HG03103 (cell line): ENCODE data around the gene CAVIN1.
"Not testable (repeated sequence)": the region's sequence is repeated elsewhere in the genome, so short reads cannot be mapped to it uniquely, and the experiment has no call there.

Experiments
- ATAC-seq: cut with Tn5 transposase; IDR thresholded peaks from one replicate; pipeline ENCODE4 v1.9.1; 2021; ENCODE audit warnings: low read depth; ENCODE audit not compliant: unreplicated experiment

Gene CAVIN1

DNA sequence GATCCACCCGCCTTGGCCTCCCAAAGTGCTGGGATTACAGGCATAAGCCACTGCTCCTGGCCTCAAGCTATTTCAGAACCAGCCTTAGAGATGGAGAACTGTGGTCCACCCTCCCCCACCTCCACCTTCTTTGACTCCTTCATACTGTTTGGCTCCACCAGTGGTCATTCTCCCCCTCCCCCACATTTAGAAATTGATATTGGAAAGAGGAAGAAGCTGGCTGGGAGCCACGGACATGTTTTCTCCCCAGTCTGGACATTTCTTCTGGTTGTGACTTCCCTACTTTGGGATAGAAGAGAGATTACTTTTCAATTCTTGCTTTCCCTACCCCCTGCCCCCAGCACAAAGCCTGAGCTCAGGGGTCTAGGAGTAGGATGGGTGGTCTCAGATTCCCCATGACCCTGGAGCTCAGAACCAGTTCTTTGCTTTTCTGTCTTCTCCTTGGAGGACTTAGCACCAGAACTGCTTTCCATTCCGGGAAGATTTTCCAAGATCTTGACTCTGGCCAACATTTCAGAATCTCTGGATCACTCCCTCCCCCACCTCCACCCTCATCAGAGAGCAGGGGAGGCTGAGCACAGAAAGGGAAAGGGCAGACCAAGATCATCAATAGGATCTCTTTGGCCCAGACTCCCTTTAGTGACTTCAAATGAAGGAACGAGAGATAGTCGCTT lies 16.3 kb downstream of the CAVIN1 start:
- ATAC-seq, result no peak

DNA sequence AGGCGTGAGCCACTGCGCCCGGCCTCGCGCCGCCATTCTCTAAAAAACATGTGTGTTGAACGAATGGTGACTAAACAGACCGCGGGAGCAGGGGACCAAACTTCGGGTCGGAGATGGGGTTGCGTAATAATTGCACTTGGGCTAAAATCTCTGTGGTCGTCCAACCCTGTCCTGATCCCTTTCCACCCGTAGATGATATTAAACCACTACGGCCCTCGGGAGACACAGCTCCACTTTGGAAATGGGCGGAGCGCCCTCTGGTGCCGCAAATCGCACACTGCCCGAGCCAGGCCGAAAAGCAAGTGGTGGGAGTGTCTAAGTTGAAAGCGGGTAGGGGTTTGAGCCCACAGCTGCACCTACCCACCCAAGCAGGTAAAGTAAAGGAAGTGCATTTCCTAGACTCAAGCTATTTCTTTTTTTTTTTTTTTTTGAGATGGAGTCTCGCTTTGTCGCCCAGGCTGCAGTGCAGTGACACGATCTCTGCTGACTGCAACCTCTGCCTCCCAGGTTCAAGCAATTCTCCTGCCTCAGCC lies 17.0 kb downstream of the CAVIN1 start:
- no peak for ATAC-seq

DNA sequence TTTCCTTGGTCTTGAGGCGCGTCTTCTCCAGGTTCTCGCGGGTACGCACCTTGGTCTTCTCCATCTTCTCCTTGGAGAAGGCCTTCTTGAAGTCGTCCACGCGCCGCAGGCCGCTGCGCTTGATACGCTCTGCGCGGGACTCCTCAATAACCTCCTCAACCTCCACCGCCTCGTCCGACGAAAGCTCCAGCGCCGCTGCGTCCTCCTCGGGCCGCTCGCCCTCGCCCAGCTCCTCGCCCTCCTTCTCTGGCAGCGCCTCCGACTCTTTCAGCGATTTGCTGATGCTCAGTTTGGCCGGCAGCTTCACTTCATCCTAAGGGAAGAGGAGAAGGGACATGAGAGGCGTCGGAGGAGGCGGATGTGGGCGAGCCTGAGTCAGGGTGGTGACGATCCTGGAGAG lies 18.0 kb downstream of the CAVIN1 start:
- ATAC-seq, result no peak

DNA sequence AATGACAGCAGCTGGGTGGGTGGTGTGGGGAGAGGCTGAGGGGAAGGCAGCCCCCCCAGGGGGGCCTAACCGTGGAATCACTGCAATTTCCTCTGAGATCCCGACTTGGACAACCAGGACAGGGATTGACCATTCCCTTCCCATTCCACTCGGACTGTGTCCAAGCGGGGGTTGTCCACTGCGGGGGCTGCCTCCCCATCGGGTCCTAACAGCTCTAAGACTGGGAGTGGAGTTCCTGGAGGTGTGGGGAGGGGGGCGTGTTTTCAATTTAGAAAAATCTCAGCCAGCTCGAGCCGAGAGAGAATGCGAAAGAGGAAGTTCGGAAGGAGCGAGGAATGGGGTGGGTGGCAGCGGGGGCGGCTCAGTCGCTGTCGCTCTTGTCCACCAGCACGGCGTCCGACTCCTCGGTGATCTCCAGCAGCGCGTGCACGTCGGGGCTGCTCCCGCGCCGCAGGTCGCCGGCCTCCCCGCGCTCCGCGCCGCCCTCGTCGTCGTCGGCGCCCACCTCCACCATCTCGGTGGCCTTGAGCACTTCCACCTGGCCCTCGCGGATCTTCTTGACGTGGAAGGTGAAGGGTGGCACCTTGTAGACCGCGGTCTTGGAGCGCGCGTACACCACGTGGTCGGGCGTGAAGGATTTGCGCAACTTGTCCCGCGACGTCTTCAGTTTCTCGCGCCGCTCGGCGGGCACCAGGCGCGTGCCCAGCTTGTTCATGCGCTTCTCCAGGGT lies 18.6 kb downstream of the CAVIN1 start:
- ATAC-seq, result no peak

DNA sequence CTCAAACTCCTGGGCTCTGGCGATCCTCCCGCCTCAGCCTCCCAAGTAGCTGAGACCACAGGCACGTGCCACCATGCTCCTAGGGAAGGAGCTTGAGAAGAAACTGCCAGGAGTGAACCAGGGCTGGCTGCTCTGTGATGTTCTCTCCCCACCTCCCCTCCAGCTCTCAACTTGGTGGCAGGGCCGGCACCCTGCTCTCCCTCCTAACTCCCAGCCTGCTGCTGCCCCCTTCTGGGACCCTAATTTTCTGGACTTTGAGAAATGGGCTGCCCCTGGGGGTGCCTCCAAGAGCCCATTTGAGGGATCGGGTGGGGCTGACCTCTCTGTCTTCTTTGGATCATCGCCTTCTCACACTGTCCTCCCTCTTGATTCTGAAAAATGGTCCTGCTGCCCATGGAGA lies 19.9 kb downstream of the CAVIN1 start:
- no peak for ATAC-seq

DNA sequence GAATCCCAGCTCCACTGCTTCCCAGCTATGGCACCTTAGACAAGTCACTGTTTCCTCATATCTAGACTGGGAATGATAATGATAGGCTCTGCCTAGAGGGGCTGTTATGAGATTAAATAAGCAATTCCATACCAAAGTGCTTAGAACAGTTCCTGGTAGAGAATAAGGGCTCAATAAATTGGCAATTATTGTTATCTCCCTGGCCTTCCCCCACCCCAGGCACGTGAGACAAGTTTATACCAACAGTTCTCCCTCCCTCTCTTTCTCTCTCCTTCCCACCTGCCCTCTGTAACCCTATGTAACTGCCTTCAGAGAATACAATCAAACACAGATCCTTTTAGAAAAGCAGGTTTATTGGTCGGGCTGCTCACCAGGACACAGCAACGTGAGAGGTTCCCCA lies 20.9 kb downstream of the CAVIN1 start:
- ATAC-seq, result no peak

- not testable (repeated sequence) for ATAC-seq
Observed at GRCh38 chr17:42400844-42401375, 22.1 kb downstream of the CAVIN1 start.

- no peak for ATAC-seq
Observed at GRCh38 chr17:42399948-42400843, 22.9 kb downstream of the CAVIN1 start.

DNA sequence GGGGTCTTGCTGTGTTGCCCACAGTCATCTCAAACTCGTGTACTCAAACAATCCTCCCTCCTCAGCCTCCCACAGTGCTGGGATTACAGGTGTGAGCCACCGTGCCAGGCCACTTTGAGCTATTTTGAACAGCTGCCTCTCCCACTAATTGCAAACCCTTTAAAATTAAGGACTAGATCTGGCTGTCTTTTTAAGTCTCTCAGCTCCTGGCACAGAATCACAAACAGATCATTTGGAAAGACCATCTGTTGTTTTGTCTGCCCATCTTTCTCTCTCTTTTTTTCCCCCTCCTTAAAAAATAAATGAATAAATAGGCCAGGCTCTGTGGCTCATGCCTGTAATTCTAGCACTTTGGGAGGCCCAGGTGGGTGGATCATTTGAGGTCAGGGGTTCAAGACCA lies 23.9 kb downstream of the CAVIN1 start:
- ATAC-seq, result no peak

GRCh38 chr17:42395601-42396000 lies 27.5 kb downstream of the CAVIN1 start:
- not testable (repeated sequence) for ATAC-seq

GRCh38 chr17:42394838-42395237 lies 28.2 kb downstream of the CAVIN1 start:
- ATAC-seq, result no peak

DNA sequence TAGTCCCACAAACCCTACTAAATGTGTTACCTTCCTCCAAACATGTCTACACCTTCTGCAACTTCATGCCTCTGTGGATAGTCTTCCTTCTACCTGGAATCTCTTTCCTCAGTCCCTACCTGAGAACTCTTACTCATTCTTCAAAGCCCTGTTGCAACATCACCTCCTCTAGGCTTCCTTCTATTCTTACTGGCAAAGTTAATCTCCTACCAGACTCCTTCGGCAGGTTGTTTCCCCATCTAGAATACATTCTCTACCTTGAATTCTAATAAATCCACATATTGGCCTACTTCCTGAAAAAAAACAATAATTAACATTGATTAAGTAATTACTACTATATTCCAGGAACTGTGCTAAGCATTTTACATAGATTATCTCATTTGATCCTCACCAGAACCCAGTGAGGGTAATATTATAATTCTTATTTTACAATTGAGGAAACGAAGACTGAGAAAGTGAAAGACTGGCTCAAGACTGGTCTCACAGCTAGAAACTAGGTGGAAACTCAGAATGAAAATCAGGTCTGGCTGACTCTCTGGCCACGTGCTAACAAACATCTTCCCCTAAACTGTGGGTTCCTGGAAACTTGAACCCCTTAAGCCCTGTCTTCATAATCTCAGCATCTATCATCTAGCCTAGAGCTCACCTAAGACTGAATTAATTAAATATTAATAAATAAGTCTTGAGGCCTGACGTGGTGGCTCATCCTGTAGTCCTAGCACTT lies 30.2 kb downstream of the CAVIN1 start:
- no peak for ATAC-seq

- ATAC-seq, result not testable (repeated sequence)
Observed at GRCh38 chr17:42391439-42391838, 31.6 kb downstream of the CAVIN1 start.

- ATAC-seq, result no peak
Observed at GRCh38 chr17:42389899-42390298, 33.2 kb downstream of the CAVIN1 start.

DNA sequence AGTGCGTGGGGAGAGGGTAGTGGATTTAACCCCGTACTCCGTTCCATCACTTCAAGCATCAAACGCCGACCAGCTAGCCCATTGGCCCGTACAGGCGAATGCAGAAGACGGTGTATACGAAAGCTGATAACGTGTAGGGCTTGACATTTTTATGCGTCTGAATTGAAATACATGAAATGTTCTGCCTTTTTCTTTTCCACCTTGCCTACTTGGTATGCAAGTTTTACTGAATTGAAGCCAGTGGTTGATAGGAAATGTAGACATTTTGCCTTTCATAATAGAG lies 34.0 kb downstream of the CAVIN1 start:
- no peak for ATAC-seq

DNA sequence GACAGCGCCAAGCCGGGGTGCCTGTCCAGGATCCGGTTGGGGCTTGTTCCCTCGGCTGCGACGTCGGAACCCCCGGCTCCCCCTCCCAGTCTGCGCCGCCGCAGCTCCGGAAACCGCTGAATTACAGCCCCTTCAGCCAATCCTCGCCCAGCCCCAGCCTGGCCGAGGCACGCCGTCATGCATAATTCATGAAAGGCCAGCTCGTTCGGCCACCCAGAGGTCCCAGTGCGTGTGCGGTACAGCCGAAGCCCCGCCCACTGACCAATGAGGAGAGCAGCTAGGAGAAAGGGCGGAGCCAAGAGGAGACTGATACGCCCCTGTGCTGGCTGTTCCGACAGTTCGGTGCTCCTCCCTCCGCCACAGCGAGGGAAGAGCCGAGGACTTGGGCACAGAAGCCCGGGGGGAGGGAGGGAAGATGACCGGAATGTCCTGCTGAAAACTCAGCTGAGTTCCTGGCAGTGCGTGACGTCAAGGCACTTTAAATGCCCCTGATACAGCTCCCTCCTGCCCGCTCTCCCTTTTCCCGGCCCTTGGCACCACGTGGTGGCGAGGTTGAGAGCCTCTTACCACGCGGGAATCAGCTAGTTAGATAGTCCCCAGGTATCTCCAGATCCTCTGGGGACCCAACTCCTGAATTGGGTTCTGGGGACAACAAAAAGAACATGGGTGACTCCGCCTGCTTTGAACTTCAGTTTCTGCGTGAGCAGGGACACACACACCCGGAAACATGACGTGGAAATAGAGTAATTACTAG lies 34.5 kb downstream of the CAVIN1 start, which contains the start of gene STAT3:
TSS of gene STAT3 (minus strand) at position 62 of the 754 bp plus-strand sequence. CDS start 39,926 bp downstream, outside the sequence.
- ATAC-seq, result peak; percentile 84

GRCh38 chr17:42387661-42388380 lies 35.2 kb downstream of the CAVIN1 start:
- no peak for ATAC-seq

DNA sequence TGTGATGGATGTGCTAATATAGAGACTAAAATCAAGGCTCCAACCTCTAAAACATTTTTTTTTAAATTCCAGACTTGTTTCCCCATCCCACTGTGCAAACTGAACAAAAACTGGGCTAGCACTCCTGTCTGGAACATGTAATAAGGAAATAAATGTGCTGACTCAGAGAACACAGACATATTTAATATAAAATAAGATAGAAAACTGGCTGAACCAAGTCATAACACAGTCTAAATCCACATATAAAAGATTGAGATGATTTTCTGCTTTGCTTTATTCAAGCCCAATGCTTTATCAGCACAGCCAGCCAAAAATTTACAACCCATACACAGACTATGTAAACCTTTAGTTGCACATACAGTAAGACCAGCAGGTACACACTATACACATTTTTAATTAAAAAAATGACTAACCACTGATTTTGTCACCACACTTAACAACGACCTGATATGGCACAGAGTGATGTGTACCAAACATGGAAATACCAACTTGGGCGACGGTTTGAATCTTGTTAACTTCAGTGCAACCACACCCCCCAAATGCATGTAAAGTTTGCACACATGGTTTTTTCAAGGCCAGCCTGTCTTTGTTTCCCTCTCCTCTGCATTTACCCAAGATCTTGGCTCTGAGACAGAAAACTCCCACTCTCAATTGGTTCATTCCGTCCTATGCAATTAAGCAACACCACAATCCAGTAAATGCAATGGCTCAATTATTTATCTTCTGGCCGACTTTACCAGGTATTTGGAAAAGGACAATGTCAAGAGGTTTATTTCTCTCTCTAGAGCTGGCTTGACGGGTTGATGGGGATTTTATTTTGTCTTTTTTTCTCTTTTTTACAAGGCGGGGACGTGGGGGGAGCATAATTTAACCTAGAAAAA lies 36.0 kb downstream of the CAVIN1 start:
- ATAC-seq, result no peak
